Breast epithelium (tissue), 3 donors: ENCODE results near the gene HIF1A.

Experiments
- CTCF ChIP-seq, 3 donors: fragments of 450-650 bp; IDR thresholded peaks; one replicate each; pipeline ENCODE4 v1.5.1; 2016 to 2017; ENCODE audit warnings: antibody characterized with exemption in 3 of 3, mild to moderate bottlenecking in 3 of 3, moderate library complexity in 3 of 3
- POLR2A ChIP-seq: fragments of 450-650 bp; IDR thresholded peaks from one replicate; pipeline ENCODE4 v1.6.1; 2016; ENCODE audit warnings: antibody characterized with exemption, mild to moderate bottlenecking, moderate library complexity

GRCh38 chr14:61691495-61691894 is 3.8 kb upstream of the HIF1A start:
- TF ChIP-seq CTCF (IDR thresholded peaks at IDR 0.05) (no peak), POLR2A (no peak)
